HG03354 (cell line): ENCODE measurements around the gene ANAPC4.
"Not testable (repeated sequence)": the region's sequence is repeated elsewhere in the genome, so short reads cannot be mapped to it uniquely, and the experiment has no call there.

Experiments used
- ATAC-seq: cut with Tn5 transposase; IDR thresholded peaks from one replicate; pipeline ENCODE4 v1.9.1; 2021; ENCODE audit warnings: mild to moderate bottlenecking; ENCODE audit not compliant: unreplicated experiment, poor library complexity, severe bottlenecking

The ANAPC4 gene, protein sequence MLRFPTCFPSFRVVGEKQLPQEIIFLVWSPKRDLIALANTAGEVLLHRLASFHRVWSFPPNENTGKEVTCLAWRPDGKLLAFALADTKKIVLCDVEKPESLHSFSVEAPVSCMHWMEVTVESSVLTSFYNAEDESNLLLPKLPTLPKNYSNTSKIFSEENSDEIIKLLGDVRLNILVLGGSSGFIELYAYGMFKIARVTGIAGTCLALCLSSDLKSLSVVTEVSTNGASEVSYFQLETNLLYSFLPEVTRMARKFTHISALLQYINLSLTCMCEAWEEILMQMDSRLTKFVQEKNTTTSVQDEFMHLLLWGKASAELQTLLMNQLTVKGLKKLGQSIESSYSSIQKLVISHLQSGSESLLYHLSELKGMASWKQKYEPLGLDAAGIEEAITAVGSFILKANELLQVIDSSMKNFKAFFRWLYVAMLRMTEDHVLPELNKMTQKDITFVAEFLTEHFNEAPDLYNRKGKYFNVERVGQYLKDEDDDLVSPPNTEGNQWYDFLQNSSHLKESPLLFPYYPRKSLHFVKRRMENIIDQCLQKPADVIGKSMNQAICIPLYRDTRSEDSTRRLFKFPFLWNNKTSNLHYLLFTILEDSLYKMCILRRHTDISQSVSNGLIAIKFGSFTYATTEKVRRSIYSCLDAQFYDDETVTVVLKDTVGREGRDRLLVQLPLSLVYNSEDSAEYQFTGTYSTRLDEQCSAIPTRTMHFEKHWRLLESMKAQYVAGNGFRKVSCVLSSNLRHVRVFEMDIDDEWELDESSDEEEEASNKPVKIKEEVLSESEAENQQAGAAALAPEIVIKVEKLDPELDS

DNA sequence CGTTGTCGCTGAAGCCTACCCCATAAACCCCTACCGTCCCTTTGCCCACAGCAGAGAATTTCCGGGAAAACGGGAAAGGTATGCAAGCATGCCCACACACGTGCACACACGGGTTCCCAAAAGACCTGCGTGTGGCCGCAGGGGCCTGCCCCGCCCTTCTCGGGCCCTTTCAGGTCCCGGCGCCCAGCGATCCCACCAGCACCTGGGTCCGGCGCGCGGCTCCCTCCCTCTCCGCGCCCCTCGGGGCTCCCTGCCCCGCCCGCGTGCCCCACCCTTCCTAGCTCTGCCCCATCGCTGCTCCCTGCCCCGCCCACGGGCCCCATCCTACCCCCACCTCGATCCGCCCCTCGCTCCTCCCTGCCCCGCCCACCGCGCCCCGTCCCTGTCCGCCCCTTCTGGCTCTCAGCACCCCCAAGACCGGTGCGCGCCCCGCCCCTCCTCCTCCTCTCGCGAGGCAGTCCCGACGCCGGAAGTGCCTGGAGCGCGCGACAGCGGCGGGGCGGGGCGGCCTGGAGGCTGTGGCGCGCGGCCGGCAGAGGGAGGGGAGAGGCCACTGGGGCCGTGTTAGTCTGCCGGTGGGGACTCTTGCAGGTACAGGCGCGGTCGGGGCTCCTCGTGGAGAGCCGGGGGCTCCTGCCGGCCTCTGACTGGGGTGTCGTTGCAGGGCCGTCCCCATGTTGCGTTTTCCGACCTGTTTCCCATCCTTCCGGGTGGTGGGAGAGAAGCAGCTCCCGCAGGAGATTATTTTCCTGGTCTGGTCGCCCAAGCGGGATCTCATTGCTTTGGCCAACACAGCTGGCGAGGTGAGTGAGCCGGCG is at the start of gene ANAPC4:
ANAPC4 (plus strand) TSS at position 510 of the 818 bp plus-strand sequence; CDS start at position 675, 165 bp downstream.
- ATAC-seq = peak; percentile 97

DNA sequence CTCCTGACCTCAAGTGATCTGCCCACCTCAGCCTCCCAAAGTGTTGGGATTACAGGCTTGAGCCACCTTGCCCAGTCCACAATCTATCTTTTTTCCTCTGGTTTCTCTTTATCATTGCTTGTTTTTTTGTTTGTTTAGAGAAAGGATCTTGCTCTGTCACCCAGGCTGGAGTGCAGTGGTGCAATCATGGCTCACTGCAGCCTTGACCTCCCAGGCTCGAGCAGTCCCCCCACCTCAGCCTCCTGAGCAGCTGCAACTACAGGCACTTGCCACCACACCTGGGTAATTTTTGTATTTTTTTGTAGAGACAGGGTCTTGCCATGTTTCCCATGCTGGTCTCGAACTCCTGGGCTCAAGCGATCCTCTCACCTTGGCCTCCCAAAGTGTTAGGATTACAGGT is 48.6 kb upstream of the ANAPC4 start:
- not testable (repeated sequence) for ATAC-seq

DNA sequence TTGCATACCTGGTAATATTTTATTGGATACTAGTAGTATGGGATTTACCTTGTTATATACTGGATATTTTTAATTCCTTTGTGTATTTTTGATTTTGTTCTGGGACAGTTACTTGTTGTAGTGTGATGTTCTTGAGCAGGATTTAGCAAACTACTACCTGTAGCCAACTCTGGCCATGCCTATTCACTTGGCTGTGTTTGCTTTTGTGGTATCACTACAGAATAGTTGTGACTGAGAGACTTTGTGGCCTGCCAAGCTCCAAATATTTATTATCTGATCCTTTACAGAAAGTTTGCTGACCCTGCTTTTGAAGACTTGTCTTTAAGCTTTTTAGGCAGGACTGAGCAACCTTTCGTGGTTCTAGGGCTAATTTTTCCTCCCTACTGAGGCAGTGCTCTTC is 46.7 kb upstream of the ANAPC4 start:
- ATAC-seq = no peak

DNA sequence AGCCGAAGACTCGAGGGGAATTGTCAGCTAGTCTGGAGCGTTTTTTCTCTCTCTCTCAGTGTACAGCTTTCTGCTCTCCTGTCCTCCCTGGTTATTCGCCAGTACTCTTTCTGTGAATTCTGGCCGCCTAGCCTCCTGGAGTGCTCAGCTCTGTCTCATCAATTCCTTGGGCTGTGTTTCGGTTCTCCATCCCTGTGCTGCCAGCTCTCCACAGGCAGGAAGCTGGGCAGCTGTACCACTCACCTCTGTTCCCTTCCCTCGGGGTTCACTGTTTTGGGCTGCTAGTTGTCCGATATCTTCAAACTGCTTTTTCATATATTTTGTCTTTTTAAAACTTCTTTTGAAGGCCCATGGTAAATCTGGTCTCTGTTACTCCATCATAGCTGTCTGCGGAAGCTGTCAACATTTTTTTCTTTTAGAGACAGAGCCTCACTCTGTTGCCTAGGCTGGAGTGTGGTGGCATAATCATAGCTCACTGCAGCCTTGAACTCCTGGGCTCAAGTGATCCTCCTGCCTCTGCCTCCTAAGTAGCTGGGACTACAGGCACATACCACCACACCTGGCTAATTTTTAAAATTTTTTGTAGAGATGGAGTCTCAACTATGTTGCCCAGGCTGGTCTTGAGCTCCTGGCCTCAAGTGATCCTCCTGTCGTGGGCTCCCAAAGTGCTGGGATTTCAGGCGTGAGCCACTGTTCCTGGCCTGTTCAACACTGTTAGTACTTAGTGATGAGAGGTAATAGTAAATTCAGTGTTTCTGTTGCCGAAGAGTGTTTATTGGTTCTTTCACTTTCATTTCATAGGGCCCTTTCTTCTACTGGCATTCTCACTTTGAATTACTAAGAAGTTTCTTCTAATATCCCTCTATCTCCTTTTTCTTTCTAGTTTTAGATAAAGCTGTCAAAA is 45.9 kb upstream of the ANAPC4 start:
- peak; percentile 91 for ATAC-seq

DNA sequence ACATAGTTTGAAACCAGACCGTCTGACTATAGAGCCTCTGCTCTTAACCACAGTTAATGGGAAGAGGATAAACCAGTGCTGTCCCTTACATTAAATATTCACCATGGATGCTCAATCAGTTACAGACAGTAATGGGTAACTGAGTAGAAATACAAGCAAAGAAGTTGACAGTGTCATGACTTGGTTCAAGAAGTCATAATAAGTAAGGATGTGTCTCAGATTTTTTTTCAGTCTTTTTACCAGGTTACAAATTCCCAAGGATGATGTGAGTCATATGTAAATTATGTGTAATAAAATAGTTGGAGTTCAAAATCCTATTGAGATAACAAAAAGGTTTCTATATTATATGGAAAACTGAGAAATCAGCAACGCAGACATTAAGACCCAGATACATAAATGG is 33.4 kb upstream of the ANAPC4 start:
- no peak for ATAC-seq

DNA sequence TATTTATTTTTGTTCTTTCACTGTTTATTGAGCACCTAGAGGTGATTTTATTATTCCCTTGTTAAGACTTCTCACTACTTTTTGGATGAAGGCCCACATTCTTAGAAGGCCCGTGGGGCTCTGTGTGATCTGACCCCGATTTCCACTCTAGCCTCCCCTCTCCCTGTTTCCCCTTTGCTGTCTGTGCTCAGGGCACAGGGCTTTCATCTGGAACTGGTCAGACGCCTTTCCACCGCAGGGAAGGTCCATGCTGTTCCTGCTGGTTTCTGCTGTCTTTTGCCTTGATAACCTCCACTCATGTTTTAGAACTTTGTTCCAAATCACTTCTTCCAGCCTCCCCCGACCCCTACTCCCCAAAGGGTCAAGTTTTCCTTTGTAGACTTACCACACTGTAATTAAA is 31.3 kb upstream of the ANAPC4 start:
- ATAC-seq = no peak

DNA sequence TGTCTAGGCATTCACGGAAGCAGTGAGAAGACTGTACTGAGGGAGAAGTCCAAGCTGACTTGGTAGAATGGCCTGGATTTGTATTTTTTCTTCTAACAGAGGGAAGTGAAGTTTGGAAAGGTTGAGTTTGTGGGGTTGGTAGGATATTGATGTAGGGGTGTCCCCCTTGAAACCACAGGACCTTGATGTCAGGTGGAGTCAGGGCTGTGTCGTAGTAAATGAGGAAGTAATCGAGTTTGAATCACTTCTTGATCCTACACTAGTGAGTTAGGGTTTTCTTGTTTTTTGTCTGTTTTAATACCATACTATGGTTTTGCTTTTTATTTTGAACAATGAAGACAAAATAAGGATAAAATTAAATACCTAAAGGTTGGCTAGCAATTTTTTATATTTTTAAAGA is 30.1 kb upstream of the ANAPC4 start:
- peak; percentile 80 for ATAC-seq

DNA sequence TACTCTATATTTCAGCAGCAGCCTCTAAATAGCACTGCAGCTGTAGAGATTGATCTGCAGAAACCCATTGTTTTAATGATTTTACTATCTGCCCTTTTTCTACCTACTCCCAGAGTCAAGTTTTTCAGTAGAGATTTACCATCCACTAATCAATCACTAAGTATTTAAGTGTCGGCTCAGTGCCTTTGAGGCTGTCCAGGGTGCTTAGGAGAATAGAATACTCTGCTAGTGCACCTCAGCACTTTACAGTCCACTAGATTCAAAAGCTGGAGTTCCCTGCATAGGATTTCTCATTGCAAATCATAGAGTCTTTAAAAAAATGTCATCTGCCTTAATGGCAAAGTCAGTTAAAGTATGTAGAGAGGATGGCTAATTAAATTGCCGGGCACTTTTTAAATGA is 29.6 kb upstream of the ANAPC4 start:
- ATAC-seq = no peak

DNA sequence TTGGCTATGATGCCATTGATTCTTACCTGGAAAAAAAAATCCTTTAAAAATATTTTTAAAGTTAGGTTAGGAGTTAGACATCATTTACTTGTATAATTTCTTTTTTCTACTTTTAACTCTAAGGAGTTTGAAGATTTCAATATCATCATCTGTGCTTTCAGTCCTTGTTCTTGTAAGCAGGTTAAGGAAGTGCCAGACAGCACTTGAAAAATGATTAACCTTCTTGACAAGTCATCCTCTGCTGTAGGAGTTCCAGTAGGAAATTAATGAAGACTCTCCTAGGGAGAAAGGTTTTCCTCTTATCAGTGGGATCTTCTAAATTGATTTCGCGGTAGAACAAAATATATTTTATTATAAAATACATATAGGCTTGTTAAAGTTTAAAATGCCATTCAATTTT is 29.1 kb upstream of the ANAPC4 start:
- ATAC-seq = no peak

DNA sequence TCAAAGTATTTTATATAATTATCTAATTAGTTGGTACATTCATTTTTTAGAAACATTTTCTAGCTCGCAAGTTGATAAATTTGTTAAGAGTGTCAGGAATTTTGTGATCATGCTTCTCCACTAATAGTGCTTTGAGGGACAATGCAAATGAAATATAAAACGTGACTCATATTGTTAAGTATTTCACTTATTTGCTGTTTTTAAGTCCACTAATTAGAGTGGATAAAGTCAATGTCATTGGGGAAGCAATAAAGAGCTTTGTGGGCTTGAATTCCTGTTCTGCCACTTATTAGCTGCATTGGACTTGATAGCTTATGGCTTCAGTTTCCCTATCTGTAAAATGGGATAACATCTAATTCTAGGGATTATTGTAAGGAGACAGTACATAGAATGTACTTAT is 26.5 kb upstream of the ANAPC4 start:
- ATAC-seq = no peak

DNA sequence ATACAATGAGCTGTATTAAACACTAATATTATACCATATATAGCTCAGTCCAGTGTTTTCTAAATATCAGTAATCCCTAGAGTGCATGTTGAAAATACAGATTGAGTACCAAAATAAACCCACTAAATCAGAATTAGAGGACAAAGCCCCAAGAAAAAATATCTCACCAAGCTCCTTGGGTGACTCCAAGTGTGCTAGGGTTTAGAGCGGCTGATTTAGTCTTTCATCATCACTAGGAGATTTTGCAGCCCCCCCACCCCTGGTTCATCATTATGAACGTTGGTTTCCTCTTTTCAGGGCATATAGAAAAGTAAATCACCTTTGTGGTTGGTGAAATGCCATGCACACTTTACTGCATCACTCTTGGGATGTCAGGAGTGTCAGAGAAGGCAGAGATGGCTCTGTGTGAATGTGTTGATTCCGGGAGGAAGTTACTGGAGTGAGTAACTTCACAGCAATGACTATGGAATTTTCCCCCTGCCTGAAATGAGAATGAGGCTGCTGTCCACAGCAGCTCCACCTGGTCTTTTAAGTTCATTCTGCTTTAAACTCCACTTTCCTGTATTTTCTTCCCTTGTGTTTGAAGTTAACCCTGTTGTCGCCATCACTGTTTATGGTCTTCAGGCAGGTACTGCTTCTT is 25.2 kb upstream of the ANAPC4 start:
- no peak for ATAC-seq

DNA sequence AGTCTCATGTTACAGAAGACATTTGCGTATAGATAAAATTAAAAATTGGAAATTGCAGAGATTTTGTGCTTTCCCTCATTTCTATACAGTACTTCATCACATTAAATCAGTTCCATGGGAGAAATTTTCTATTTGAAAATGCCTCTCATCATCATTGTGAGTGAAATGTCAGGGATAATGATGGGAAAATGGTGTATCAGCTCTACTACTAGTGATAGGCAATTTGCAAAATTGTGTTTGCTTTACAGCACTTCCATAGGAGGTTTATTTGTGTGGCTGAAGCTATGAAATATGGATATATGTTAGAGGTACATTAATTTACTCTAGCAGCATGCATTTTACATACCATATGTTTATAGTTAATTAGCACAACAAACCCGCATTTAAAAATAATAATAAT is 21.0 kb upstream of the ANAPC4 start:
- no peak for ATAC-seq

DNA sequence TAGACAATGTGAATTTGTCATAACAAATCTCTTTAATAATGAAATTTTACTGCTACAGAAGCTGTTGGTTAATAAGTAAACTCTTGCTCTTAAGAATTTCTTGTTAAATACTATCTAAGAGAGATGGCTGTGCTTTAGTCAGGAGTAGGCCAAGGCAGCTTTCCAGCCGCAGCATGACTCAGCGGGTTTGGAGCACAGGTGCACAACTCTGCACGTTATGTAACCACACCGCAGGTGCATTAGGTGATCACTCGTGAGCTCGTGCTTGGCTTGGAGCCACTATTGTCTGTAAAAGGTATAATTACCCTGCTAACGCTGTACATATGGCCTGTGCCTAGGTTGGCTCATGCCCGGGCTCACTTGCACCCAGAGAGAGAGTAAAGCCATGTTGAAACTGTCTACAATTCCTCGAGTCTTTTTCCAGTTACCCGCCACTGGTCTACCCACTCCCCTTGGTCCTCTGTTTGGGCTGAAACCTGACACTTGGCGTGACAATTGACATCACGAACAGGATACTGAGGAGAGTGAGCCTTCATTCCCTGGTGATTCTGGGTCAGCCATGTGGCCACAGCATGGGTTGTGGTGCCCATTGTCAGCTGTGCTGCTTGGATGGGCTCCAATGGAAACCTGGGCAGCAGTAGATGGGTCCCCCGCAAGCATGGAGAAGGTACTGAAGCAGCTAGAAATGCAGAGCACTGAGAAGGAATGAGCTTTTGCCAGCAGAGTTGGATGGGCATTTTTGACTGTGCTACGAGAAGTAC is 18.4 kb upstream of the ANAPC4 start:
- ATAC-seq = no peak

DNA sequence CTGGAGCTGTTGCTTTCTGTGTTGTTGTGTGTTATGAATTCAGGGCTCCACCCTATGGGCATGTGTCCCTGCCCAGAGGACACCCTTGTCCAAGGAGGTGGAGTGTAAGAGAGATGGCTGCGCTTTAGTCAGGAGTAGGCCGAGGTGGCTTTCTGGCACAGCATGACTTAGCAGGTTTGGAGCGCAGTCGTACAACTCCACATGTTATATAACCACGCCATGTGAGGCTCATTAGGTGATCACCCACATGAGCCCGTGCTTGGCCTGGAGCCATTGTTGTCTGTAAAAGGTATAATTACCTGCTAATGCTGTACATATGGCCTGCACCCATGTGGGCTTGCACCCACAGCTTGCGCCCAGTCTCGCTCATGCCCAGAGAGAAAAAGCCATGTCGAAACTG is 15.8 kb upstream of the ANAPC4 start:
- ATAC-seq = no peak

DNA sequence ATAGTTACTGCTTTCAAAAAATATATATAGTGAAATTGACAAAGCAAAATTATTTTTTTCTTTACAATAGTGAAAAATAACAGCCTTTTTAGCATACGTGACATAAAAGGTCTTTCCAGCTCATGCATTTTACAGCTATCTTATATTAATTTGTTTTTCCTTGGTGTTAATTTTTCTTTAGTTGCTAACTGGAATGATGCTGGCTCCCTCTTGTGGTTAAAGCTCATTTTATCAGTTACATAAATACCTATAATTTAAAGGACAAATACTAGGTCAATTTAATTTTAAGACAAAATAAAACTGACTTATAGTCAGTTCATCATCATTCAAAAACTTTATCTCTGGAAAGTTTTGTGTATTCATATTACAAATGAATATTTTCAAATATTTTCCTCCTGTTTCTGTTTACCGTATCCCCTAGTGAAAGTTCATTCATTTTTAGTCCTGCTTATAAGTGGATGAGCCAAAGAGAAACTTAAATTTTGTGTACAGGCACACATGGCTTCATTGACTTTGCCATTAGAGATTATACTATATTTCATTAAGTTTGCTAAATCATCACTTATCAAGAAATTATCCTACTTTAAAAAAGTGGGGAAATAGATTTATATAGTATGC is 9.9 kb upstream of the ANAPC4 start:
- ATAC-seq = no peak

DNA sequence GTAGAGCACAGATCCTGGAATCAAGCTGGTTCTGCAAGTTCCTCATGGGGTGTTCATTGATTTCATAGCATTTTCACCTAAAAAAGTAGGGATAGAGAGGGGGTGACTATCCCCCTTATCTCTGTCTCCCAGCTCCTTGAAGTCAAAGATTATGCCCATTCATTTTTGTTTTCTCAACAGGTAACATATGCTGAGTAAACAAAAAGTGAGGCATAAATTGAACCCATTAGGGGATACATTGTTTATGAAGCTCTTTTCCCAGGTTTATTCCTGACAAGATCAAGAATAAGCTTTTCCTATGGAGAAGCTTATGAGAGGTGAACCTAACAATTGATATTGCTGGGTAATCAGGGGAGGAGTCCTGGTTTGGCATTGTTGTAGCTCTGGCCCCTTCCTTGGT is 9.2 kb upstream of the ANAPC4 start:
- no peak for ATAC-seq

DNA sequence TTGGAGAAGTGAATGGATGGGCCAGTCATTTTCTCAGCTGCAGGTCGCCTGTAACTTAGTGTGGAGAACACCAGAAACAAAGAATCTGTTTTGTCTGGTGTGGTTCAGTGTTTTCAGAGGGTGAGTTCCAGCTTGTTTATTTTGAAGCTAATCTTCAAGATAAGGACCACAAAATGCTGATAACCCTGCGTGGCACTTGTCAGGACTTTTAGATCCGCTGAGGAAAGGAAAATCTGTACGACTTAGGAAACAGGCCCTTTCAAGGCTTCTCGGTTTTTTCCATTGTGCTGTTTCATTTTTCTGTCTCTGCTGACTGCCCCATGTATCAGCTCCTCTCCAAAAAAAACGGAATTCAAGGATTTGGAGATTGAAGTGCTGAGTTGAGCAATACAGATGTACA is 8.7 kb upstream of the ANAPC4 start:
- ATAC-seq = no peak

DNA sequence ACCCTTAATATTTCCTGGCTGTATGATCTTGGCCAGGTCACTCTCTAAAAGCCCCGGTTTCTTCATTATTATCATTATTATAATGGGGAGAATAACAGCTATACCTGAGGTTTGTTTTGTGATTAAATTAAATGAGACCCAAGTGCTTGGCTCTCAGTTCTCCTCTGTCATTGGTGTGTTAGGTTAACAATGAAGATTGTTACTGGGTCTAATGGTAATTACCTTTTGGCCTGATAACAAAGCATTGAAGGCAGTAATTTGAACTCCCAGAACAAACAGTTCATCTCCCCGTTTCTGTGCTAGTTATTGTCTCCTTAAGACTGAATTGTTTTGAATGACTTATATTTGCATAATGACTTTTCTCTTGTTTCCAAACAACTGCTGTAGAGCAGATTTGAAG is 6.8 kb upstream of the ANAPC4 start:
- ATAC-seq = no peak
